ENCODE measurements around the gene CLDN6.

DNA sequence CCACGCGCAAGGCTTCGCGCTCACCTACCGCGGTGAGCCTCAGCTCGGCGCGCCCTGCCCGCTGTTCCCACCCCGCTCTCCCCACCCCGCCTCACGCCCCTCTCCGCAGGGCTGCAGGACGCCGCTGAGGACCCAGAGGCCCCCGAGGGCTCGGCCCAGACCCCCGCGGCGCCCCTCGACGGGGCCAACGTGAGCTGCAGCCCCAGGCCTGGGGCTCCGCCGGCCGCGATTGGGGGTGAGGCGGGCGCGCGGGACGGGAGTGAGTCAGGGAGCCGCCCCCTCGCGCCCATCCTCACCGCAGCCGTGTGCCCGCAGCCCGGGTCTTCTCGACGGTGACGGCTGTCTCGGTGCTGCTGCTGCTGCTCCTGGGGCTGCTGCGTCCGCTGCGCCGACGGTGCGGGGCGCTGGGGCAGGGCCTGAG is 50.8 kb downstream of the CLDN6 start:
- TF ChIP-seq, protein P1, sequence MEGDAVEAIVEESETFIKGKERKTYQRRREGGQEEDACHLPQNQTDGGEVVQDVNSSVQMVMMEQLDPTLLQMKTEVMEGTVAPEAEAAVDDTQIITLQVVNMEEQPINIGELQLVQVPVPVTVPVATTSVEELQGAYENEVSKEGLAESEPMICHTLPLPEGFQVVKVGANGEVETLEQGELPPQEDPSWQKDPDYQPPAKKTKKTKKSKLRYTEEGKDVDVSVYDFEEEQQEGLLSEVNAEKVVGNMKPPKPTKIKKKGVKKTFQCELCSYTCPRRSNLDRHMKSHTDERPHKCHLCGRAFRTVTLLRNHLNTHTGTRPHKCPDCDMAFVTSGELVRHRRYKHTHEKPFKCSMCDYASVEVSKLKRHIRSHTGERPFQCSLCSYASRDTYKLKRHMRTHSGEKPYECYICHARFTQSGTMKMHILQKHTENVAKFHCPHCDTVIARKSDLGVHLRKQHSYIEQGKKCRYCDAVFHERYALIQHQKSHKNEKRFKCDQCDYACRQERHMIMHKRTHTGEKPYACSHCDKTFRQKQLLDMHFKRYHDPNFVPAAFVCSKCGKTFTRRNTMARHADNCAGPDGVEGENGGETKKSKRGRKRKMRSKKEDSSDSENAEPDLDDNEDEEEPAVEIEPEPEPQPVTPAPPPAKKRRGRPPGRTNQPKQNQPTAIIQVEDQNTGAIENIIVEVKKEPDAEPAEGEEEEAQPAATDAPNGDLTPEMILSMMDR (conservative IDR thresholded peaks at IDR 0.05 in 1 of 2, IDR thresholded peaks at IDR 0.05 in 1 of 2; ENCODE audit: low read depth in 1 of 2, low read length in 2 of 2), result no peak
- no peak for TF ChIP-seq EZH2 (IDR thresholded peaks at IDR 0.05; ENCODE audit: low read length, missing control alignments)
